Endometrial microvascular endothelial cells (primary cell): Measurements from ENCODE around the gene CYP46A1. TPM values are rescaled to one million over a fixed set of nuclear protein-coding genes. Genes with fewer than 3 reads are reported as not detected.

Experiments
- in situ Hi-C: cut with HindIII; loops from 2 replicates; pipeline ENCODE4 v1.10.0; 2017; ENCODE audit warnings: low sequenced_read_pairs, low pct_unique_long_range_greater_than_20kb; ENCODE audit errors: inconsistent ontology term
- total RNA-seq: library from RNA; depleted of rRNA; stranded (reverse); fragments of >200 nt; gene quantifications from one replicate; pipeline ENCODE4 v1.2.3, GENCODE V29; 2015; ENCODE audit errors: inconsistent ontology term

The CYP46A1 gene
- total RNA-seq, 1 donor from 2014 or later: not detected

GRCh38 chr14:99682809-99683618 is 1.1 kb upstream of the CYP46A1 start:
- in situ Hi-C loops: no loop called here

- in situ Hi-C loops: no loop called here
Measured at GRCh38 chr14:99684410-99684934, 374 bp downstream of the CYP46A1 start.

- in situ Hi-C loops: no loop called here
Measured at GRCh38 chr14:99685151-99685591, 1.1 kb downstream of the CYP46A1 start.

- in situ Hi-C loops: no loop called here
Measured at GRCh38 chr14:99685596-99685995, 1.5 kb downstream of the CYP46A1 start.

- in situ Hi-C loops: no loop called here
Measured at GRCh38 chr14:99686557-99687283, 2.6 kb downstream of the CYP46A1 start.

- in situ Hi-C loops: no loop called here
Measured at GRCh38 chr14:99687284-99688209, 3.4 kb downstream of the CYP46A1 start.

GRCh38 chr14:99688210-99688581 is 4.1 kb downstream of the CYP46A1 start:
- in situ Hi-C loops: no loop called here

GRCh38 chr14:99688629-99689028 is 4.5 kb downstream of the CYP46A1 start:
- in situ Hi-C loops: no loop called here

GRCh38 chr14:99689266-99690236 is 5.5 kb downstream of the CYP46A1 start:
- in situ Hi-C loops: no loop called here

GRCh38 chr14:99690636-99691035 is 6.5 kb downstream of the CYP46A1 start:
- in situ Hi-C loops: no loop called here

GRCh38 chr14:99691111-99691885 is 7.2 kb downstream of the CYP46A1 start:
- in situ Hi-C loops: no loop called here

- in situ Hi-C loops: no loop called here
Measured at GRCh38 chr14:99693918-99694317, 9.8 kb downstream of the CYP46A1 start.

- in situ Hi-C loops: no loop called here
Measured at GRCh38 chr14:99696929-99697328, 12.8 kb downstream of the CYP46A1 start.

GRCh38 chr14:99698236-99698635 is 14.1 kb downstream of the CYP46A1 start:
- in situ Hi-C loops: no loop called here

GRCh38 chr14:99698642-99699041 is 14.5 kb downstream of the CYP46A1 start:
- in situ Hi-C loops: no loop called here

GRCh38 chr14:99699085-99699760 is 15.1 kb downstream of the CYP46A1 start:
- in situ Hi-C loops: no loop called here

GRCh38 chr14:99699861-99700260 is 15.8 kb downstream of the CYP46A1 start:
- in situ Hi-C loops: no loop called here
